IPS-NIHi11 (cell line): ENCODE results near the gene DAB2IP.
"Not testable (repeated sequence)": the region's sequence is repeated elsewhere in the genome, so short reads cannot be mapped to it uniquely, and the experiment has no call there.

ENCODE experiments used
- DNase-seq: peaks from one replicate; pipeline ENCODE4 v3.0.0; 2012; ENCODE audit warnings: mixed read lengths, low spot score

DAB2IP gene

DNA sequence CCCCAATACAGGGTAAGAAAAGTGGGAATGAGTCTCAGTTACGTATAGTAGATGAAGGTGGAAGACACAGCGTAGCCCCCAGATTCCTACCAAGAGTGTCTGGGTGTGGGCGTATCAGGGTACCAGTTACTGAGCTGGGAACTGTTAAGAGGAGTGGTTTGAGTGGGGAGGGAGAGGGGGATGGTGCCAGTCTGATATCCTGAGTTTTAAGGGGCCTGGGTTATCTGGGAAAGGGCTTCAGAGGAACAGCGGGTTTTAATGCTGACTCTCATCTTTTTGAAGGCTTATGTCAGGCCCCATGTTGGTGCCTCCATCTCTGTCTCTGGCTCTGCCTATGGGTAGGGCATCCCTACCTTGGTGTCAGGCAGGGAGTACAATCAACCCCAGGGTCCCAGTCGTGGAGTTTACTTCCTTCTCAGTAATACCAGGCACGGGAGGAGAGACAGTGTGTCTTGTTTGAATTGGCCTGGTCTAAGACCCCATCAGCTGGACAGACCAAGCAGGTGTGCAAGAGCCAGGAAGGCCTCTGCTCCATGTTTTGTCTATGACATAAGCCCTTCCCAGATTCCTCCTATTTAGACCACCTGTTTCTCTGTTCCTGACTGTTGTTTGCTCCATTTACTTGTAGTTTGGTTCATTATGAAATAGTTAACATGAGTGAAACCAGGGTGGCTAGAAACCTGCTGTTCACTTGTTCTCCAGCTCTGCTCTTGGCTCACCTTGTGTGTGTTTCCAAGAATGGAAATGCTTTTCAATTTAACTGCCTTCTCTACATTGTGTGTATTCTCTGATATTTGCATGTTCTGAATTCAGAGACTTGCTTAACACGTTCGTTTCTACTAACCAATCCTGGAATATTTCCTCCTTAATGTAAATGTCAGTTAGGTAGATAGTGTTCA, 125.6 kb downstream of the DAB2IP start:
- DNase-seq: no peak

DNA sequence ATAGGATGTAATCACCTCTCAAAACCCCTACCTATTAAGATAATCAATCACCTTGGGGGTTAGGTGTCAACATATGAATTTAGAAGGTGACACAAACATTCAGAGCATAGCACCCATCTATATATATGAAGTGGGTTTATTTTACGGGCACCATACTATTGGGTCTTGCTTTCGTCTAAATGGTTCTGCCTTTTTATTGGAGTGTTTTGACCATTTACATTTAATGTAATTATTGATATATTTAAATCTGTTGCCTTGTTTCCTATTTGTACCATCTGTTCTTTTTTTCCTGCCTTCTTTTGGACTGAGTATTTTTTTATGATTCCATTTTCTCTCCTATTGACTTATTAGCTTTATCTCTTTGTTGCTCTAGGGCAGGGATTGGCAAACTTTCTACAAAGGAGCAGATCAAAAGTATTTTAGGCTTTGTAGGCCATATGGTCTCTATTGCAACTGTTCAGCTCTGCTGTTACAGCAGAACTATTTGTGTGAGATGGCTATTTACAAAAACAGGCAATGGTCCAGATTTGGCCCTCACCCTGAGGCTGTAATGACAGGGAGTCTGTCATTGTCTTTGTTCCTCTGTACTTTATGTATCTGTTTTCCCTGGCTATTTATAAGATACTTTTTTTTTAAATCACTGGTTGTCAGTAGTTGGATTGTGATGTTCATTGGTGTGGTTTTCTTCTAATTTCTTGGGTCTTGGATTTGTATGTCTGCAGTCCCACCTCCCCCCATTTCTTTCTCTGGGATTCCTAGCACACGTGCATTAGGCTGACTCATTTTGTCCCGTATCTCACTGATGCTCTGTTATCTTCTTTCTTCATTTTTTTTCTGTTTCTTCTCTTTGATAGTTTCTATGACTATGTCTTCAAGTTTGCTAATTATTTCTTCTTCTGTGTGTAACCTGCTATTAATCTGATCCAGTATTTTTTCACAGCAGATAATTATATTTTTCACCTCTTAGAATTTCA, 127.1 kb downstream of the DAB2IP start:
- DNase-seq: no peak

DNA sequence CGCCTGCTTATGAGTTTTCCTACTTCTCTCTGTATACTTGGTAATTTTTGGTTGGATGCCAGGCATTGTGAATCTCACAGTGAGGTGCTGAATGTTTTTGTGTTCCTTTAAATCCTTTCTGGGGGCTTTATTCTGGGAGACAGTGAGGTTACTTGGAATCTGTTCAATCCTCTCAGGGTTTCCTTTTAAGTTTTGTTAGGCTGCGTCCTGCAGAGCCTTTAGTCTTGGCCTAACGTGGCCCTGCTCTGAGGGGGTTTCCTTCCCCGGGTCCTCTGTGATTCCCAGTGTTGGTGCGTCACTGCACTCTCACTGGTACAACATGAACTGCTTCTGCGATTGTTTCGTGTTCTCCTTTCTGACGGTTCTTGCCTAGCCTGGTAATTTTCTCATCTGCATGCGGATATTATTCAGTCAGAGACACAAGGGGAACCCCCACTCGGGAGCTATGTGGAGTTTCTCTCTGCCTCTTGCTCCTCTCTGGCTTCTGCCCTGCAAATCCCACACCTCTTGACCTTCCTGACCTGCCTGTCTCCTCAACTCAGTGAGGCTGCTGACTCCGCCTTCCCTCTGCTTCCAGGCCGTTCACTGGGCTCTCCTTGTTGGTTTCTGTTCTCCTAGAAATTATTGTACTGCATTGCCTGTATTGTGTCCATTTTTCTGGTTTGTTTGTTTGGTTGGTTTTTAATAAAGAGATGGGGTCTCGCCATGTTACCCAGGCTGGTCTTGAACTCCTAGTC, 128.1 kb downstream of the DAB2IP start:
- no peak for DNase-seq

DNA sequence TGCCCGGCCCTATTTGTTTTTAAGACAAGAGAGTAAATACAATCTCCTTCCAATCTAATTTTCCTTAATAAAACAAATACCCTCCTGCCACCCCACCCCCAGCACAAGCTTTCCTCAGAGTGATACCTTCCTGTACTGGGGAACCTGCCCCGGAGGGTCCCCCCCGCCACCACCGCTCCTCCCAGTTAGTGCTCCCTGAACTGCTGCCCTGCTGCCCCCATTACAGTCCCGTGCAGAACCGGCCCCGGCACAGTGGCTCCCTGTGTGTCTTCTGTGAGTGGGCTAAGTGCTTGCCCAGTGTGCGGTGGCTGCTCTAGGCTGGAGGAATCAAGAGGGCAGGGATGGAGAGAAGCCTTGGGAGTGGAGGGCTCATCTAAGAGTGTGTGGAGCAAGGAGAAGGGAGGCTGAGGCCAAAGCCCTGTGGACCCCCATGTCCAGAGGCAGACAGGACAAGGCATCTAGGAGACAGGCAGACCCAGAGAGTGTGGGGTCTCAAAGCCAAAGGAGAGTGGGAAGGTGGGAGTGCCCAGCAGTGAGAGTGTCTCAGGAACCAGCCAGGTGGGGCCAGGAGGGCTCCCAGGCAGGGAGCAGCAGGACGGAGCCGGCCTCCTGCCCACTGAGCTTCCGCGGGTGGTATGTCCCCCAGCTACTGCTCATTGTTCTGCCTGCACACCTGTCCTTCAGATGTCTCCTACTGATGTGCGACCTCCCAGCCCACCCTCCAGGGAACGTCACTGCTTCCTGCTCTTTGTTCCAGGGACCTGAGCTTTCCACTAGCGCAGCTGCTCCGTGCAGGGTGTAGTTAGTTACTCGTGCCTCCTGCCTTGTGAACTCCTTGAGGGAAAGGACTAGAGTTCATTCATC, 129.0 kb downstream of the DAB2IP start:
- no peak for DNase-seq

DNA sequence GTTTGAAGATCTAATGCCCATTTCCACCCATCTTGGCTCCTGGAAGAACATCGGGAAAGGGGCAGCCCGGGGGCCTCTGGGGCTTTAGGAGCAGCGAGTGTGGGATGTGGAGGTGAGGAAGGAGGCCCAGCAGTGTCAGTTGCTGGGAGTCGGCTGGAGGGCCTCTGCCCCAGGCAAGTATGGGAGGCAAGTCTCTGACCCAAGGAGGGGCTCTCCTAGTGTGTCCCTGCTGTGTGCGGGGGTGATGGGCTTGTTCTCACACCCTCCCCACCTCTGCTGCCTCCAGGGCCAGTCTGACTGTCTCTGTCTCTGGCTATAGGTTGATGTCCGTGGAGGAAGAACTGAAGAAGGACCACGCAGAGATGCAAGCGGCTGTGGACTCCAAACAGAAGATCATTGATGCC, 129.7 kb downstream of the DAB2IP start:
- no peak for DNase-seq

DNA sequence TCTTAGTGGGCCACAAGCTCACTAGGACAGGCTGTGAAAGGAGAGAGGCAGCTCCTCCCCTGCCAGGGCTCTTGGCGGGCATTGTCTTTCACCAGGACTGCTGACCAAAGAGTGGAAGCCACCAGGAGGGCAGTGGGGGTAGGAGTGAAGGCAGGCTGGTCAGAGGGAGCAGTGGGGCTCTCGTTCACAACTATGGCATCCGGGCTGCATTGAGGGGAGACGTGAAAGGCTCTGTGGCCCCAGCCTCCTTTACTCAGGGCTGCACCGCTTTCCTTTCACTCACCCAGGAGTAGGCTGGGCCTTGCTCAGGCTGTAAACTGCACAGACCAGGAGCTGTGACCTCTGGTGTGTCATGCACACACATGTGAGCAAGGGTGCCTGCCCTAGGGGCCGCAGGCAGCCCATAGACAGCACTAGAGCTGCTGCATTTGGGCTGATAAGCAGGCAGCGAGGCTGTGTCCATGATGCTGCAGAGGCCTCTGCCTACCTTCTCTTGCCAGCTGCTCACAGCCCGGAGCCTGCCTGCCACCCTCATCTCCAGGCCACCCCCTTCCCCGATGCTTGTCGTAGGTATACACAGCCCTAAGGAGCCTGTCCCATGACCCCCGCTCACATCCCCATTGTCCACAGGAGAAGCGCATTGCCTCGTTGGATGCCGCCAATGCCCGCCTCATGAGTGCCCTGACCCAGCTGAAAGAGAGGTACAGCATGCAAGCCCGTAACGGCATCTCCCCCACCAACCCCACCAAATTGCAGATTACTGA, 130.4 kb downstream of the DAB2IP start:
- no peak for DNase-seq

DNA sequence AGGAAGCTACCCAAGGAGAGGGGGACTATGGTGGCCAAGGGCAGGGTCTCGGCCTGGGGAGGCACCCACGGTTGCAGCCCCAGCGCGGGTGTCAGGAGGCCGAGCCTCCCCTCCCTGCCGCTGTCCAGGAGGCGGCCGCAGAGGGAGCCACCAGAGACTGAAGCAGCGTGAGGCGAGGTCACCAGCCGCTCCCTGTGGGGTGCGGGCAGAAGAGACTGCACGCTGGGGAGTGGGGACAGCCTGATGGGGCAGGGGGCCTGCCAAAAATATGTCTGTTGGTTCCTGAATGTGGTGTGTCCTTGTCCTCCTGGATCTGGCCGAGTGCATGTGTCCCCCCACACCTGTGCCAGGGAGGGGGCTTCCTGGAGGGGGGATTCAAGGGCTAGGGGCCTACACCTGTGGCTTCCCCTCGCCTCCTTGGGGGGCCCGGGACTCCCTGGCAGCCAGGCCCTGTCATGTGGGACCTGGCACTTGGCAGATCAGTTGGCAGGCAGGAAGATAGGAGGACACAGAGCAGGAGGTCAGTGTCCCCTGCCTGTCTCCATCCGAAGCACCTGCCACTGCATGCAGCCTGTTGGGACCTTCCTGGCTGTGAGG, 131.2 kb downstream of the DAB2IP start:
- no peak for DNase-seq

DNA sequence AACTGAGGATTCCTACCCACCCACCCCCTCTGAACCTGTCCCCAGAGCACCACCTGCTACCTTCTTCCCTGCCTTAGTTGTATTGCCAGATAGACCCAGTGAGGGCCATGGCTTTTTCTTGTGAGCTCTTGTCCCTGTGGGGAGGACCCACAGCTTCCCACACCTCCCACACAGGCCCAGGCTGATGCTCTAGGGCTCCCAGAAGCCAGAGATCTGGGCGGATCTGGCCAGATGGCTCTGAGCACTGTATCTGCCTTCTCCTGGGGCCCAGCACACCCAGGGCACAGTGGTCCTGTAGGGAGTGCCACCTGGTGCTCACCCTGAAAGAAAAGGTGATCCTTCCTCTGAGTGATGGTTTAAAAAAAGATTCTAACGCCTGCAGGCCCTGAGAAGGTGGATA, 131.7 kb downstream of the DAB2IP start:
- DNase-seq: no peak

DNA sequence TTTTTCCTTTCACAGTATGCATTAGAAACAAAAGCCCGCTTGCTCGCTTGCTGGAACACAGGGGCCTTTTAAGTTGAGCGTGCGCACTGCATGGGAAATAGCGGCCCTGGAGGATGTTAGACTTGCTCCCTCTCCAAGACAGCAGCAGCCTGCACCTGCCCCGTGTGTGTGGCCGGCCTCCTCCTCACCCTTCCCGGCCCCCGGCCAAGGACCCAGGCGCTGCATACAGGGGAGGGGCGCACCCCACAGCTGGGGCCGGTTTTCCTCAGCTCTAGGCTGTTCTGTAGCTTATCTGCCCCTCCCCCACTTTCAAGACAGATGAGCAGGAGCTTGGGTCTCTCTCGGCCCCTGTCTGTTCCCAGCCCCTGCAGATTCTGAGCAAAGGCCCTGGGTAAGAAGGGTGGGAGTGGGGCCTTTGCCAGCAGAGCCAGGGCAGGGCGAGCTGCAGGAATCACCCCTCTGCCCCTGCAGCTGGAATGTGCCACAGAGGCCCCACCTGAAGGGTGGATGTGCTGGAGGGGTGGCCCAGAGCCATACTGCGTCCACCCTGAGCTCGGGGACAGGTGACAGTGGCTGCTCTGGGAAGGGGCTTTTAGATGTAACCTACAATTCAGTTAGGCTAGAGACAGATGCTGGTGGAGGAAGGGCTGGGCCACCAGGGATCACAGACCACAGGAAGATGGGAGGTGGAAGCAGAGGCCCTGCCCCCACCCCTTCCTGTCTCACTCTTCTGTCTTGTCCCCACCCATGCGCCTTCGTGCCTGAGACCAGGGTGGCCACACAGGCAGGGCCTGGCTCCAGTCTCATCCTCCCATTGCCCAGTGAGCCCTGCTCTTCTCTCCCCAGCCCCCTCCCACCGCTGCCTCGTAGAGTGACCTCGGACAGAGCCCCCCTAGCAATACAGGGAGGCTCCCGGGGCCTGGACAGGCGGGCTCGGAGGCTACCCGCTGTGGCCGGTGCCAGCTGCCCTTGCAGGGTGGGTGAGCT, 132.4 kb downstream of the DAB2IP start:
- DNase-seq: peak; percentile 56

DNA sequence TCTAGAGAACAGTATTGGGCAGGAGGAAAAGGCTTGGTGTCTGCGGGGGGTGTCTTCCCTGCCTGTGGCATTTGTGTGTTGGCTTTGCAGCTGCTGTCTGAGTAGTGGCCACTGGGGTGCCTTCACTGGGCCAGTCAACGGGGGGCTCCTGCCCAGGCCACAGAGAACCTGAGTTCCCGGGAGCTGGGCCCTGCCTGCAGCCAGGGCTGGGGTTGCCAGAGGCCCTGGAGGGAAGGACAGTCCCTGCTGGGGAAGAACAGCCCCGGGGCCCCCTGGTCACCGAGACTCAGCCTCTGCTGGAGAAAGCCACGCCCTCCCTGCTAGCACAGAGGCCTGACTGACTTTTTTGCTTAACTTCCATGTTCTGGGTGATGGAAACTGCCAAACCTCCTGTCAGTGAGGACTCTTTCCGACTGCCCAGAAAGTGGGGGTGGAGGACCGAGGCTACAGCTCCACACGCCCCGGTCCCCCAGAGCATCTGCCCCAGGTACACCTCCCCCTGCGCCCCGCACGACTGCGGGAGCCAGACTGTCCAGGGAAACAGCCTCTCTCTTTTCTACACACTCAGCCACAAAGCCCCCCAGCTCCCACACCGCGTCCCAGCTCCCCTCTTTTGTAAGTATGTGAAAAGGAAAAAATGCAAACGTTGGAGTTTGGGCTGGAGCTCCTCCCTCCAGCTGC, 133.4 kb downstream of the DAB2IP start:
- DNase-seq: no peak

DNA sequence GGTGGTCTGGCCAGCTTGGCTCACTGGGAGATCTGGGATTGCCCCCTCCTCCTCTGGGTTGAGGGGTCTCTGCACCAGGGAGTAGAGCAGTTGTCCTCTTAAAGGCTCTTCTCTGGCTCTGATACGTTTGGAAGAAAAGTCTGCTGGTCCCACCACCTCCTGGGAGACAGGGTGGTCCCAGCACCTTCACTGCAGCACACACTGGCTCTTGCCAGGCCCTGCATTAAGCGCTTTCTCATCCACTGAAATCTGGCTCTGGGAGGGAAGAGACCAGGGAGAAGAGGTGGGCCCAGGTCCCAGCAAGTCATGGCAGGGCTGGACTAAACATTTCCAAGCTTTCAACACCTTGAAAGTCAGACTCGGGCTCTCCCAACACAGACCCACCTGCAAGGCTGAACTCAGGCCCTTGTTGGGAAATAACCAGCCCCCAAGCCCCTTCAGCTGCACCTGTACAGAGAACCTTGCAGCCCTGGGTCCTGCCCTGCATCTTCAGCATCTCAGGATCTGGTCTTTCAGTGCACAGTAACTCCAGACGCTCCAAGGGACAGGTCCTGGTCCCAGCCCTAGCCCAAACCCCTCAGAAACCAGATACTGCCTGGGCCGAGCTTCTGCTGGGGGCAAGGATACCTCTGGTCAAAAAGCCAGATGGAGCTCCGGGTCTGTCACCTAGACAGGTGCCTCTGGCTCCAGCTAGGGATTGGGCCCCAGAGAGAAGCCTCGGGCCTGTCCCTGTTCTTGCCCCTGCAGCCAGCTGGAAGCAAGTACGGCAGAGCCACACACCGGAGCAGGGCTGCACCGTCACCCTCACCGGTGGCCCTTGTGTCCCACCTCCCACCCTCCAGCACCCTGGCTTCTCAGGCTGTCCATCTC, 134.5 kb downstream of the DAB2IP start:
- no peak for DNase-seq

DNA sequence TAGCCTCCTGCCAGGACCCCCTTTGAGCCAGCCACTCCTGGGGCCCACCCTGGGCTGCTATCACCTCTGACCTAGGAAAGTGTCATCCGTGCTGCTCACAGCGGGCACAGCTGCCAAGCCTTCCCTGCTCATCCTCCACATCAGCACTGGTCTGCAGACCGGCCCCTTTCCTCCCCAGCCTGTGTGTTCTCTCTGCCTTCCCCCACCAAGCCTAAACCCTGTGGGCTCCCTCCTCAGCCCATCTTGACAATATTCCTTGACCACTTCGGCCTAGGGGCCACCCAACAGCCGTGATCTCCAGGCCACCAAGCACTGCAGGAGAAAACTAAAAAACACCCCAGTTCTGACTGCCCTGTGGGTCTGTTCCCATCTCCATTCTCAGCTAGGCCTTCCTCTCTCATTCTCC, 135.1 kb downstream of the DAB2IP start:
- no peak for DNase-seq

DNA sequence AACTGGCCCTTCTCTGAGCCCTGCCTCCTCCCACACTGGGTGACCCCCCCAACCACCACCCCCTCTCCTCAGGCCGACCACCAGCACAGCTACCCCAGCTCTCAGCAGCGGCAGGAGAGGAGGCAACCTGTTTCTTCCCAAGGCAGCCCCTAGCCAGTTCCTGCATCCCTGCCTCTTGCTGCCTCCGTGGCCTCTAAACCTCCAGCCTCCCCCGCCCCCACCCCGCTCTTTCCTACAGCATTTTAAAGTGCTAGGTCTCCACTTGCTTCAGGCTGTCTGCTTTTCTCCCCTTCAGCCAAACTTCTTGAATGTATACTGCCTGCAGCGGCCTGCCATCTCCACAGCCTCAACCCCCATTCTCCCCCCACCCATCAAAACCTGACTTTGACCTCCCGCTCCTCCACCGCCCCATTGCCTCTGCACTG, 135.6 kb downstream of the DAB2IP start:
- no peak for DNase-seq

DNA sequence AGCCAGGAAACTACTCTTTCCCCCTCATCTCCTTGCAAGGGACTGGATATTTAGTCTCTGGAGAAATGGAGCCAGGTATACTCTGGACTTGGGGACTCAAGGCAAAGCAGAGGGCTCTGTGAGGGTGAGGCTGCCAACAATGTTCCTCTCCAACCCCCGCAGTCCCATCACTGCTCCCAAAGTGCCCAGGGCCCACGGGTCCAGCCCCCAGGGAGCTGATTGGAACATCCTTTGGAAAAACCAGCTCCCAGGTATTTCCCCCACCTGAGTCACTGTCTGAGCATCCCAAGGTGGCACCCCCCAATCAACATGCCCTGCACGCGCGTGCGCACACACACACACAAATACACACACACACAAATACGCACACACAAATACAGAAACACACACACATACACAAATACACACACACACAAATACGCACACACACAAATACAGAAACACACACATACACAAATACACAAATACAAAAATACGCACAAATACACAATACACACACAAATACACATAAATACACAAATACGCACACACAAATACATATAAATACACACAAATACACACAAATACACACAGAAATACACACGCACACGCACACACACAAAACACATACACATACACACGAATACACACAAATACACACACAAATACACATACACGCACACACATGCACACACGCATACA, 137.4 kb downstream of the DAB2IP start:
- DNase-seq: no peak

DNA sequence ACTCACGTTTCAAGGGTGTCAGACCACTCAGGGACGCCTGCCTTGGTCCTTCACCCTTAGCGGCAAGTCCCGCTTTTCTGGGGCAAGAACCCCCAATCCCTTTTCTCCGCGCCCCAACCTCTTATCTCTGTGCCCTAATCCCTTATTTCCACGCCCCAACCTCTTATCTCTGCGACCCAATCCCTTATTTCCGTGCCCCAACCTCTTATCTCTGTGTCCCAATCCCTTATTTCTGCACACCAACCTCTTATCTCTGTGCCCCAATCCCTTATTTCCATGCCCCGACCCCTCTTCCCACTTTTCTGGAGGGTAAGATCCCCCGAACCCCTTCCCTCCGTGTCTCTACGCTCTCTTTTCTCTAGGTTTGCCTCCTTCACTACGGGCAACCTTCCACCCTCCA, 139.4 kb downstream of the DAB2IP start:
- no peak for DNase-seq

DNA sequence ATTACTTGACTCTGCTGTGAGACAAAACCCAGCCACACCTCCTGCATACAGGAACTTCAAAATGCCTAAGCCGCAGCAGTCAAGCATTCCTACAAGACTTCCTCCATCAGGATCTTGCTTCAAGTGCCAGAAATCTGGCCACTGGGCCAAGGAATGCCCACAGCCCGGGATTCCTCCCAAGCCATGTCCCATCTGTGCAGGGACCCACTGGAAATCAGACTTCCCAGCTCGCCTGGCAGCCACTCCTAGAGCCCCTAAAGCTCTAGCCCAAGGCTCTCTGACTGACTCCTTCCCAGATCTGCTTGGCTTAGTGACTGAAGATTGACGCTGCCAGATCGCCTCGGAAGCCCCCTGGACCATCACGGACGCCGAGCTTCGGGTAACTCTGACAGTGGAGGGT, 141.0 kb downstream of the DAB2IP start:
- DNase-seq: not testable (repeated sequence)

DNA sequence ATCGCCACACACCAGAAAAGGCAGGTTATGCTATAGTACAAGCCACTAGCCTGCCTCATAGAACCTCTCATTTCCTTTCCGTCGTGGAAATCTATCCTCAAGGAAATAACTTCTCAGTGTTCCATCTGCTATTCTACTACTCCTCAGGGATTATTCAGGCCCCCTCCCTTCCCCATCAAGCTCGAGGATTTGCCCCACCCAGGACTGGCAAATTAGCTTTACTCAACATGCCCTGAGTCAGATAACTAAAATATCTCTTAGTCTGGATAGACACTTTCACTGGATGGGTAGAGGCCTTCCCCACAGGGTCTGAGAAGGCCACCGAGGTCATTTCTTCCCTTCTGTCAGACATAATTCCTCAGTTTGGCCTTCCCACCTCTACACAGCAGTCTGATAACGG, 142.9 kb downstream of the DAB2IP start:
- not testable (repeated sequence) for DNase-seq
